Stomach smooth muscle (tissue), 2 donors: ENCODE data around the gene CLCN5.

ENCODE experiments used
- H3K27ac ChIP-seq: one replicate; pipeline ENCODE4 v1.7.0; 2013; ENCODE audit warnings: mild to moderate bottlenecking, low read length, inconsistent platforms
- H3K27me3 ChIP-seq, 2 donors: one replicate each; pipeline ENCODE4 v1.7.0; 2013; ENCODE audit warnings: low read length in 2 of 2; ENCODE audit not compliant: insufficient read depth in 2 of 2, control insufficient read depth in 1 of 2
- H3K36me3 ChIP-seq, 2 donors: one replicate each; pipeline ENCODE4 v1.7.0; 2013; ENCODE audit warnings: low read length in 2 of 2; ENCODE audit not compliant: control insufficient read depth in 2 of 2, insufficient read depth in 2 of 2
- H3K4me1 ChIP-seq: one replicate; pipeline ENCODE4 v1.7.0; 2013; ENCODE audit warnings: low read length; ENCODE audit not compliant: control insufficient read depth, insufficient read depth
- H3K4me3 ChIP-seq, 2 donors: one replicate each; pipeline ENCODE4 v1.7.0; 2013; ENCODE audit warnings: low read length in 2 of 2
- H3K9ac ChIP-seq, 2 donors: one replicate each; pipeline ENCODE4 v1.7.0; 2013; ENCODE audit warnings: low read length in 2 of 2, mild to moderate bottlenecking in 1 of 2
- H3K9me3 ChIP-seq, 2 donors: one replicate each; pipeline ENCODE4 v1.7.0; 2013; ENCODE audit warnings: low read length in 2 of 2; ENCODE audit not compliant: control insufficient read depth in 2 of 2
- donor health status: healthy.
- donor health status: Pancreatic carcinoma.

The CLCN5 gene

DNA sequence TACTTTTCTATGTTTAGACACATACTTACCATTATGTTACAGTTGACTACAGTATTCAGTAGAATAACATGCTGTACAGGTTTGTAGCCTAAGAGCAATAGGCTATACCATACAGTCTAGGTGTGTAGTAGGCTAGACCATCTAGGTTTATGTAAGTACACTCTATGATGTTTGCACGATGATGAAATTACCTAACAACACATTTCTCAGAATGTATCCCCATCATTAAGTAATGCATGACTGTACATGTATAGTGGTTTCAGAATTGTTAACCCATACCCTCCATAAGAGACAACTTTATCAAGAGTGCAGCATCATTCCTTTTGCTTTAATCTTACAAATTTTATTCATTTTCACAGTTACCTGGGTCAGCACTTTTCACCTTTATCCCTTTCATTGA lies 126.8 kb downstream of the CLCN5 start:
- H3K4me3 ChIP-seq, result no peak overlapping the region
- no peak overlapping the region for H3K27ac ChIP-seq
- no peaks in the 10 kb centered on the region for H3K27me3 ChIP-seq
- no peaks in the 10 kb centered on the region for H3K36me3 ChIP-seq
- H3K4me1 ChIP-seq, result no peaks in the 10 kb centered on the region
- H3K9me3 ChIP-seq, result no peaks in the 10 kb centered on the region
- H3K9ac ChIP-seq, result no peak overlapping the region

DNA sequence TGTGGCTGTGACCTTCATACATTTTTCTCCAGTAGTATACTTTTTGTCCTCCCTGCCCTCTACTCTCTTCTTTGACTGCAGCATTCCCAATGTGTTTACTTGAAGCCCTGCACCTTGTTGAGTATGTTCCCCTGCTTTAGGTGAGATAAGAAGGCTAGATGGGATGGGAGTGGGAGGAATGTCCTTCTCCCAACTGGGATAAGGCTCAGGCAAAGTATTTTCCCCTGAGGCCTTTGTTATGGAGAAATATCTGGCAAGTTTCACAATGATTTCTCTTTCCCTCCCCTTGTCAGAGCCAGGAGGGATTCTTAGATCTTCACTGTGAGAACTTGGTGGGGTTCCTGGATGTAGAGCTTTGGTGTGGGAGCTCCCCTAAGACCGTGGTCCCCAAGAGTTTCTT lies 131.8 kb downstream of the CLCN5 start:
- no peak overlapping the region for H3K9ac ChIP-seq
- no peaks in the 10 kb centered on the region for H3K9me3 ChIP-seq
- no peak overlapping the region for H3K4me3 ChIP-seq
- no peaks in the 10 kb centered on the region for H3K4me1 ChIP-seq
- no peaks in the 10 kb centered on the region for H3K27me3 ChIP-seq
- H3K27ac ChIP-seq, result no peak overlapping the region
- H3K36me3 ChIP-seq, result no peaks in the 10 kb centered on the region

DNA sequence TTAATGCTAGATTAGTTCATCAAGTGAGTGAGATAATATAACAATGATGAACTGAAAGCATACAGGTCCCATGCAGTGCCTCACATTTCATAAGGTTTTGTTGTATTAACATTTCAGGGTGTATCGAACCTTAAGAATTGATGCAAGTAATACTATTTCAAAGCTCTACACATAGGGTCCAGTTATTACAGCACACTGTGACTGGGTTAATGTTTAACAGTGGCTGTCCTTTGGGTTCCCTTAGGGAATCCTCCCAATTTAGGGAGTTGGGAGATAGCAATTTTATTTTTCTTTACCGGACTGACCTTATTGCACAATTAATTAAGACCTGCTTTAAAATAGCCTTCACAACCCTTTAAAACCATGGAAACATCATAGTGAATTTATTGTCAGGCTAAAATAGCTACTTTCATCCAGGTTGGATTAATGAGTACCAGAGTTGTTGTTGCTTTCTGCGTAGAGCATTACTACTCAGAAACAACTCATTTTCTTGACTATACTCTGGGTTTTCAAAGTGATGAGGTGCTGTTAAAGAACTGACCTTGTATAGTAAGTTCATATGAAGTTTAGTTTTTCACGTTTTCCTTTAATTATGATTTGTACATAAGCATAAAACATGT lies 144.0 kb downstream of the CLCN5 start:
- Histone ChIP-seq H3K9ac (no peak overlapping the region), H3K36me3 (no peaks in the 10 kb centered on the region), H3K27me3 (no peaks in the 10 kb centered on the region), H3K9me3 (no peaks in the 10 kb centered on the region), H3K4me3 (no peak overlapping the region), H3K4me1 (no peaks in the 10 kb centered on the region), H3K27ac (no peak overlapping the region)

DNA sequence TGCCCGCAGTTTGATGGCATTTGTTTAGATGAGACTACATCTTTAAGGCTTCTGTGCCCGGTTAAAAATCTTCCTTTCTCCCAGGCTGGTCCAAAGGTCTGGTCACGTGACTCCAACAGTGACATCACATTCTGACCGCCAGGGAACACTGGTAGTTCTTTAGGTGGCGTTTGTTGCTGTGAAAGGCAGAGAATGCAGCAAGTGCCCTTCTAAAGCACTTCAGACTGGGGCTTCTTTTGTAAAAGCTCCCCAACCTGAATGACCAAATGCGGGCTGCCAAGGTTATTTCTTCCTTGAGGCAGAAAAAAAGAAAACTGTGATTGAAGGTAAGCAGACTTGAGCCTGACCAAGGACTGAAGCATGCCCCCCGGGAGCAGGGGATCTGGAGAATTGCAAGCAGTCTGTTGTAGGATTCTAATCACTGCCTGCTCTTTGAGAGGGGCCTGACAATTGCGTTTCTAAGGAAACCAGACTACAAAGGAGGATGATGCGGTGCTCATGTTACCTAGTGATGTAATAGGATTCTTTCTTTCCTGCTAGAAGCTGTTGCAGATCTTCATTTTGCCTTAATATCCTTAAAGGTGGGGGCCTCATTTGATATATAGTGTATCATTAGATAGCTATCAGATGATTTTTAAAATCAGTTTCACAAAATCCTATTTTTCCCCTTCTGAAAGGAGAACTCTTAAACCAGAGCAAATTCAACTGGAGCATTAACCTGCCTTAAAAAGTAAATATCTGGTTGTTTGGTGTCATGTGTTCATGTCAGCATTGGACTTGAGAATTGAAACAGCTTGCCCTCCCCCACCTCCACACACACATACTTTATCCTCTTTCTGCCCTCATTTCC lies 145.3 kb downstream of the CLCN5 start:
- H3K4me1 ChIP-seq, result no peaks in the 10 kb centered on the region
- no peaks in the 10 kb centered on the region for H3K27me3 ChIP-seq
- peak overlapping the region in 1 of 2 donors; percentile 14 for H3K9ac ChIP-seq
- no peak overlapping the region for H3K27ac ChIP-seq
- H3K9me3 ChIP-seq, result no peaks in the 10 kb centered on the region
- H3K36me3 ChIP-seq, result no peaks in the 10 kb centered on the region
- H3K4me3 ChIP-seq, result no peak overlapping the region

DNA sequence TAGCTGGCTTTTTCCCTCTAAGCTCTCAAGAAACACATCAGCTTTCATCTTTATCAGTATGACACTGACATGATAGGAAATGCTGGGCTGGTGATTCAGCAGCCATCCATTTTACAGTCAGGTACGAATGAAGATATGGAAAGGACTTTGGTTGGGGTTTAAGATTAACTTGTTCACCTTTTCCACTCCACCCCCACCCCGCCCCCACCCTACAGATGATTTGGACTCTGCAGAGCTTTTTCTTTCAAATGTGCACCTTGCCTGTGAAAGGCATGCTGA lies 145.8 kb downstream of the CLCN5 start:
- Histone ChIP-seq H3K4me1 (no peaks in the 10 kb centered on the region), H3K27ac (no peak overlapping the region), H3K27me3 (no peaks in the 10 kb centered on the region), H3K4me3 (no peak overlapping the region), H3K9ac (no peak overlapping the region), H3K9me3 (no peaks in the 10 kb centered on the region), H3K36me3 (no peaks in the 10 kb centered on the region)

DNA sequence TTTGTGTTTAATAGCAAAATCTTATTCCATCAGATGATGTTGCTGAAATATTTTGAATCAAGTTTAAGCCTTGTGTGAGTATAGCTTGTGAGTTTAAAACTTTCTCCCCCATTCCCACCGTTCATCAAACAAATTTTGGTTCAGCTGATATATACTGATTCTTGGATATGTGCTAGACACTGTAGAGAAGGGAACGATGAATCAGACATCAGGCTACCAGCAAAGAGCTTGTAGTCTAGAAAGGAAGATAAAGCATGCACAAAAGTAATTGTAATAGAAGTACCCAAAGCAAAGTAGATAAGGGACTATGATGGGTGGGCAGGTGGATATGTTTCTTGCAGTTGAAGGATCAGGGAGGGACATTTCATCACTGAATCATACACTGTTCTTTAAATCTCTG lies 146.5 kb downstream of the CLCN5 start:
- Histone ChIP-seq H3K27me3 (no peaks in the 10 kb centered on the region), H3K36me3 (no peaks in the 10 kb centered on the region), H3K27ac (no peak overlapping the region), H3K9ac (no peak overlapping the region), H3K4me1 (no peaks in the 10 kb centered on the region), H3K9me3 (no peaks in the 10 kb centered on the region), H3K4me3 (no peak overlapping the region)

DNA sequence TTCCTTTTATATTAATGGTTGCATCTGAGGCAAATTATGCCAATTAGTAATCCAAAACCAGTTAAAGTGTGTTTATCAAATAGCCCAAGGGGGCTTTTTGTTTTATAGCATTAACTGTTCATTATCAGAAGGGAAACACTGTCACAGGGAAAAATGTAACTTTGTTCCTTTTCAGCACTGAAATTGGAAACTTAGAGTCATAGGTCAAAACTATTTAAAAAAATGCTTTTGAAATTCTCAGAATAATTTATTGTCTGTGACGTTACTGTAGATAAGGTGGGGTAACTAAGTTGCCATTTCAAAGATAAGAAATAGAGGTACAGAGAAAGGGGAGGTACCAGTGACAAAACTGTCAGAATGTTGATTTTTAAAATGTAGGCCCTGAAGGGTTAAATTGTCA lies 149.1 kb downstream of the CLCN5 start:
- Histone ChIP-seq H3K36me3 (no peaks in the 10 kb centered on the region), H3K9ac (no peak overlapping the region), H3K27me3 (no peaks in the 10 kb centered on the region), H3K4me3 (no peak overlapping the region), H3K9me3 (no peaks in the 10 kb centered on the region), H3K4me1 (no peaks in the 10 kb centered on the region), H3K27ac (no peak overlapping the region)

DNA sequence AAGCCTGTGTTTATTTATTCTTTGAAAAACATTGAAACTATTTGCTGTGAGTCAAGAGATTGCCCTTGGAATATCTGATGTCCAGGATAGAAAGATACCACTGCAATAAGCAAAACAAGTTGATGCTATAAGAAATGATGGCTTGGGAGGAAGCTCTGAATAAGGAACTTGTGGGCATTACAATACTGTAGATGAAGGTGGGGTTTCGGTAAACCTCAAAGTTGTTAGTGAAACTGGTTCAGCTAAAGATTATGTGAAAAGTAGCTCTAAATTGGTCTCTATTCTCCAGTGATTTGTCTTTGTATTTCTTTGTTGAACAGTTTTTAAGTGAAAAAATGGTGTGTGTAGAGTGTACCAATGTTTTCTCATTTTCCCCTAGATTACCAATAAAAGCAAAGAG lies 149.7 kb downstream of the CLCN5 start:
- no peak overlapping the region for H3K9ac ChIP-seq
- no peaks in the 10 kb centered on the region for H3K36me3 ChIP-seq
- H3K4me1 ChIP-seq, result no peaks in the 10 kb centered on the region
- H3K4me3 ChIP-seq, result no peak overlapping the region
- H3K9me3 ChIP-seq, result no peaks in the 10 kb centered on the region
- H3K27ac ChIP-seq, result no peak overlapping the region
- H3K27me3 ChIP-seq, result no peaks in the 10 kb centered on the region

DNA sequence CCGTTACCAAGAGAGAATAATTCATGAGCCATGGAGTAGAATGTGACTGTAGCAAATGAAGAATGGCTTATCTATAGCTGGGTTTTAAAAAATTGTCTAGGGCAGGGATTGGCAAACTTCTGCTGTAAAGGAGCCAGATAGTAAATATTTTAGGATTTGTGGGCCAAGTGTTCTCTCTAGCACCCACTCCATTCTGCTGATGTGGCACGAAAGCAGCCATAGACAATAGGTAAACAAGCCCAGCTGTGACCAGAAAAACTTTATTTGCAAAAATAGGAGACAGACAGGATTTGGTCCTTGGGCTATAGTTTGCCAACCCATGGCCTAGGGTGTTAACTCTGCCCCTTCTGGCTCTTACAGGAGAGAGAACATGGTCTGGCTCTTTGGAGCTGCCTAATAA lies 151.2 kb downstream of the CLCN5 start:
- no peaks in the 10 kb centered on the region for H3K36me3 ChIP-seq
- H3K4me3 ChIP-seq, result no peak overlapping the region
- no peak overlapping the region for H3K9ac ChIP-seq
- no peaks in the 10 kb centered on the region for H3K9me3 ChIP-seq
- no peak overlapping the region for H3K27ac ChIP-seq
- no peaks in the 10 kb centered on the region for H3K27me3 ChIP-seq
- H3K4me1 ChIP-seq, result no peaks in the 10 kb centered on the region

DNA sequence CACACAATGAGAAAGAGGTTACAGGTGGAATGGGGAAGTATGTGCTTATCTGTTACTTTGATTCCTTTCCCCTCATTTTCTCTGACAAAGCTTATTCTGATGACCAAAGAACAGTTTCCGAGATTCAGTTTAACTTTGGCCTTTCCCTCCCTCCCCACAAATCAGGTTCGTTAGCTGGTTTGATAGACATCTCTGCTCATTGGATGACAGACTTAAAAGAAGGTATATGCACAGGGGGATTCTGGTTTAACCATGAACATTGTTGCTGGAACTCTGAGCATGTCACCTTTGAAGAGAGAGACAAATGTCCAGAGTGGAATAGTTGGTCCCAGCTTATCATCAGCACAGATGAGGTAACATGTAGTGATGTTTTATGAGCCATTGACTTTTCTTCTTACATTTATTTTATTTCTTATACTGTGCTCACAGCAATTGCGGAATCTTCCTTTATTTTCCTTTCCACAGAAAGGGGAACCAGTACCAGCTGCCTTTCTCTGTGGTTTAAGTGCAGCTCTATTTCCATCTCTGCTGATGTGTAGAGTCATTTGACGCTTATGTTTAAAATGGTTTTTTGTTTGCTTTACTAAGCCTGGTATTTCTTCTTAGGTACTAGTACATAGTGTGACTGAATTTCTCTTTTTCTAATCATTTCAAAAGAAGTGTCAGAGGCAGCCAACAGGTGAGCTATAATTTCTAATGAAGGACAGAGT lies 153.4 kb downstream of the CLCN5 start:
- Histone ChIP-seq H3K9ac (no peak overlapping the region), H3K27me3 (no peaks in the 10 kb centered on the region), H3K27ac (no peak overlapping the region), H3K4me3 (no peak overlapping the region), H3K36me3 (no peaks in the 10 kb centered on the region), H3K9me3 (no peaks in the 10 kb centered on the region), H3K4me1 (no peaks in the 10 kb centered on the region)
